ENCODE data around the gene MMP25. TPM values are rescaled to one million over a fixed set of nuclear protein-coding genes. Genes with fewer than 3 reads are reported as not detected.
"Not testable (repeated sequence)": the region's sequence is repeated elsewhere in the genome, so short reads cannot be mapped to it uniquely, and the experiment has no call there.

The MMP25 gene
- total RNA-seq, 1 donor from 2014 or later, result 21.6 TPM

- no peak for DNase-seq (ENCODE audit: low spot score)
These were observed 25.3 kb downstream of the MMP25 start for GRCh38 chr16:3071655-3072054.

DNA sequence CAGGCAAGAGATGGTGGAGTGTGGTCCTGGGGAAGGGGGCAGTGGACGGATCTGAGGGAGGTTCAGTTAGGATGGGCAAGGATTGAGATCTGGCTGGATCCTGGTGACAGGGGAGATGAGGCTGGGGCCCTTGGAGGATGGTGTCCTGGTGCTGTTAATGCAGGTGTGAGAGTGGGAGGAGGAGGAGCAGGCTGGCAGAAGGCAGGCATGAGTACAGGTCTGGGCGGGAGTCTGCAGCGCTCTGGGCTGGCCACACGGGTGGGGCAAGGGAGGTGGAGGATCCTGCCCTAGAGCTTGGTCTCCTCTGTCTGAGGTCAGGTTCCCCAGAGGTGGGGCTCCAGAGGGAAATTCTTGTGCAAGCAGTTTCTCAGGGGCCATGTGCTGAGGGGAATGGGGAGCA lies 25.8 kb downstream of the MMP25 start:
- not testable (repeated sequence) for DNase-seq (ENCODE audit: low spot score)

DNA sequence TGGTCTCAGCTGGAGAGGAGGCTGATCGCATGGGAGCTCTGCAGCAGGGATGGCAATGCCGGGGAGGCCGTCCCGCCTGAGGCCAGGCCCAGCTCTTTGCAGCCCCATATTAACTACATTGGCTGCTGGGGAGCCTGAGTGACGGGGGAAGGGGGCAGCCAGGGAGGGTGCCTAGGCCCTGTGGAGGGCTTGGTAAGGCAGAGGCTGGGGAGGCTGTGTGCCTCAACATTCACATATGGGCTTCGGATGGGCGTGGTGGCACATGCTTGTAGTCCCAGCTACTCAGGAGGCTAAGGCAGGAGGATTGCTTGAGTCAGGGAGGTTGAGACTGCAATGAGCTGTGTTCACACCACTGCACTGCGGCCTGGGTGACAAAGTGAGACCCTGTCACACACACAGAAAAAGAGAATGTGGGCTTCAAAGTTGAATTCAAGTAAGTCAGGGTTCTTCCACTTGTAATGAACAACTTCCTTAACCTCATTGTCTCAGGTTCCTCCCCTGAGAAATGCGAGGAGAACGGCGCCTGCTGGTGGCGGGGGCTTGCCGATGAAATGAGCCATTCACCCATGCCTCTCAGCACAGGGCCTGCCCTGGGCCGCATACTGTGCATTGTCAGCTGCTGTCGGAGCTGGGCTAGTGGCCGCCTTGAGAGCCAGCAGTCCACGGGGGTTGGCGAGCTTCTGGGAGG lies 26.4 kb downstream of the MMP25 start:
- not testable (repeated sequence) for DNase-seq (ENCODE audit: low spot score)

- no peak for DNase-seq (ENCODE audit: low spot score)
These were observed 27.1 kb downstream of the MMP25 start for GRCh38 chr16:3073448-3073847.

DNA sequence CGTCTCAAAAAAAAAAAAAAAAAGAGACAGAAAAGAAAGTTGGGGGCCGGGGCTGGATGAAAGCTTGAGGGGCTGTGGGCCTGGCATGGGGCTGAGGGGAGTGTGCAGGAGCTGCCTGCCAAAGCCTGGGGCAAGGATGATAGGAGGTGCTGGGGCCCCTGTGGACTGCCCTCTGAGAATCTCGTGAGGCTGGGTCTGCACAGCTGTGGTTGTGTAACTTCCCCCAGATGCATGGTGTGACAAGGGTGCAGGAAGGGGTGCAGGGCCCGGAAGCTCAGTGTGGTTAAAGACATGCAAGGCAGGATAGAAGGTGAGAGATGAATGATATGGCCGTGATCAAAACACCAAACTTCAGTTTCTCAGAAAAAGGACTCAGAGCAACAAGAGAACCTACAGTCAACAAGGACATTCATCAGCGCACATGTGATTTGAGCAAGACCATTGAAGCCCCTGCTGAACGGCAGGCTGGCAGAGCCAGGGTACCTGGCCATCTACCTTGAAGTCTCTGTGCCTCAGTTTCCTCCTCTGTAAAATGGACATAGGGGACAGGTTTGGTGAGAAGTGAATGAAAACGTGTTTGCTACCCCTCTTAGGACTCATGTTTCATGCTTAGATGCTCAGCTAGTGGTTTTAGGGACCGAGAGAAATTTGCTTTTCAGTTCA lies 28.6 kb downstream of the MMP25 start:
- no peak for DNase-seq (ENCODE audit: low spot score)

- DNase-seq (ENCODE audit: low spot score), result no peak
These were observed 29.2 kb downstream of the MMP25 start for GRCh38 chr16:3075523-3075915.

DNA sequence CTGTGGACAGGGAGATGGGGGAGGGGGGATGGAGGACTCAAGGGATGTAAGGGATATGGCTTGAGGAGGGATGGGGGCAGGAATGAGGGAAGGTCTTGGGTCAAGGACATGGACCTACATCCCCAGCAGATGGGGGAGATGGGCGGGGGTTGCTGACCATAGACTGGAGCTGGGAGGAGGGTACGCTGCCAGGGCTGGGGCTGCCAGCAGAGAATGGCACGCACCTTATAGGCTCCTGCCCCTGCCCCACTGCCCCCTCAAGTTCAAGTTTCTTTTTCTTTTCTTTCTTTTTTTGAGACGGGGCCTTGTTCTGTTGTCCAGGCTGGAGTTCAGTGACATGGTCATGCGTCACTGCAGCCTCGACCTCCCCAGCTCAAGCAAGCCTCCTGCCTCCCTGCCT lies 29.6 kb downstream of the MMP25 start:
- not testable (repeated sequence) for DNase-seq (ENCODE audit: low spot score)

DNA sequence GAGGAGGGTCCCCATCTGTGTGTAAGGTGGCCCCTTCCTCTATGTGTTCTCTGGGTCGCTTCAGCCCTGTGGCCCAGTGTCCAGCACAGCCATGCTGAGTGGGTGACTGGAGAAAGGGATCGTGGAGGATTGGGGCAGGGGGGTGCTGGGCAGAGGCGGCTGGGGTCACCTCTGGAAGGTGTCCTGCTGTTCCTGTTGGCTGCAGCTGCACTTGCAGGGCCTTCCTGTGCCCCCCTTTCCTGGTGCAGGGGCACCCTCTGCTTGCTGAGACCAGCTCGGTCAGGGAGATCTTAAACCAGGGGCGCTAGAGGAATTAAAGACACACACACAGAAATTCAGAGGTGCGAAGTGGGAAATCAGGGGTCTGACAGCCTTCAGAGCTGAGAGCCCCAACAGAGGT lies 30.2 kb downstream of the MMP25 start:
- no peak for DNase-seq (ENCODE audit: low spot score)

DNA sequence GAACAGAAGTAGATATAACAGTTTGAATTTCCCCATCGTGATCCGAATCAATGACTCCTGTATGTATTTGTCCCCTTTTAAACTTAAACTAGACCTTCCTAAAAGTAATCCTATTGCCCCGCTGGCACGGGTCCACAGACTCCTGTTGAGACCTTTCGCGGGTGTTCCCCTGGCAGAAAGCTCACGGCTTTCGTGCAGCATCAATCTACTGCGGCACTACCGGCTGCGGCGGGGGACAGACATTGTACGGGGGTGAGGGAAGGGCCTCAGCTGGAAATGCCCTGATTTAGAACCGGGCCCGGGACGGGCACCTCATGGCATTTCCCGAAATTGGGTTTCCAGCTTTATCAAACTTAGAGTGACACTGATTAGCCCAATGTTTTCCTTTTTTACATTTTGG lies 33.7 kb downstream of the MMP25 start:
- no peak for DNase-seq (ENCODE audit: low spot score)

DNA sequence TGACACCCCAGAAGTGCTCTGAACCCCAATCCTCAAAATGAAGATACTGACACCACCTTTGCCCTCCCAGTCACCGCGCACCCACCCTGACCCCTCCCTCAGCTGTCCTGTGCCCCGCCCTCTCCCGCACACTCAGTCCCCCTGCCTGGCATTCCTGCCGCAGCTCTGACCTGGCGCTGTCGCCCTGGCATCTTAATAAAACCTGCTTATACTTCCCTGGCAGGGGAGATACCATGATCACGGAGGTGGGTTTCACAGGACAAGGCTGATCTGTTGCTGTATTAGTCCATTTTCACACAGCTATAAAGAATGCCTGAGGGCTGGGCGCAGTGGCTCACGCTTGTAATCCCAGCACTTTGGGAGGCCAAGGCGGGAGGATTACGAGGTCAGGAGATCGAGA lies 35.6 kb downstream of the MMP25 start:
- not testable (repeated sequence) for DNase-seq (ENCODE audit: low spot score)

GRCh38 chr16:3083408-3083807 lies 37.0 kb downstream of the MMP25 start:
- DNase-seq (ENCODE audit: low spot score), result not testable (repeated sequence)

DNA sequence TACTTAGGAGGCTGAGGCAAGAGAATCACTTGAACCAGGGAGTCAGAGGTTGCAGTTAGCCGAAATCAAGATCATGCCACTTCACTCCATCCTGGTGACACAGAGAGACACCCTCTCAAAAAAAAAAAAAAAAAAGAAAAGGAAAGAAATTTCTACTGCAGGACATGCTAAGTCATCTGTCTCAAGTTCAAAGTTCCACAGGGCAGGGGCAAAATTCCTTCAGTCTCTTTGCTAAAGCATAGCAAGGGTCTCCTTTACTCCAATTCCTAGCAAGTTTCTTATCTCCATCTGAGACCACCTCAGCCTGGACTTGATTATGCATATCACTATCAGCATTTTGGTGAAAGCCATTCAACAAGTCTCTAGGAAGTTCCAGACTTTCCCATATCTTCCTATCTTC lies 38.1 kb downstream of the MMP25 start:
- no peak for DNase-seq (ENCODE audit: low spot score)

- no peak for DNase-seq (ENCODE audit: low spot score)
These were observed 38.8 kb downstream of the MMP25 start for GRCh38 chr16:3084969-3085670.

GRCh38 chr16:3085868-3086595 lies 39.7 kb downstream of the MMP25 start:
- DNase-seq (ENCODE audit: low spot score), result no peak

DNA sequence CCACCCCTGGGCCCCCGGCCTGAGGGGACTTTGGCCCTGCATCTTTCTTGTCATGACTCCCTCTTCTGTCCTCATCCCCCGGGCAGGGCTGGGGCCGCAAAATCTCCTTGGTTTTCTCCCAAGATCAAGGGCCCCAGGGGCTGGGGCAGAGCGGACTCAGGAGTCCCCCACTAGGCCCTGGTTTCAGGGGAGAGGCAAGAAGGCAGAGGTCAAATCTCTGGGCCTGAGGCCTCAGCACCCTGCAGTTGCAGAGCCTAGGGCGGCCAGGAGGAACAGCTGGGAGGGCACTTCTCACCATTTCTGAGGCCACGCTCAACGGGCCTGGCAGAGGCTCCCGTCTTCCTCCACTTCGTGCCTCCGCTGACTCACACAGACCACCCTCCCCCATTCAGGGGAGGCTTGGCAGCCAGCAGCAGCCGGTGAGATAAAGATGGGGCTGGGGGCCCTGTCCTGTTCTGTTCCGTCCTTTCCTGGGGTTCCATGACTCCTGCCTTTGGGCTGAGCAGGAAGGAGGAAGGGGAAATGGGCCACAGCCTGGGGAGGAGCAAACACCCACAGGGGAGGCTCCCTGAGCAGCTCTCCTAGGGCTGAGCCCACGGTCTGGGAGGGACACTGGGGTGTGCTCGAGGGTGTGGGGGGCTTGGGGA lies 40.4 kb downstream of the MMP25 start:
- peak; percentile 88 for DNase-seq (ENCODE audit: low spot score)

DNA sequence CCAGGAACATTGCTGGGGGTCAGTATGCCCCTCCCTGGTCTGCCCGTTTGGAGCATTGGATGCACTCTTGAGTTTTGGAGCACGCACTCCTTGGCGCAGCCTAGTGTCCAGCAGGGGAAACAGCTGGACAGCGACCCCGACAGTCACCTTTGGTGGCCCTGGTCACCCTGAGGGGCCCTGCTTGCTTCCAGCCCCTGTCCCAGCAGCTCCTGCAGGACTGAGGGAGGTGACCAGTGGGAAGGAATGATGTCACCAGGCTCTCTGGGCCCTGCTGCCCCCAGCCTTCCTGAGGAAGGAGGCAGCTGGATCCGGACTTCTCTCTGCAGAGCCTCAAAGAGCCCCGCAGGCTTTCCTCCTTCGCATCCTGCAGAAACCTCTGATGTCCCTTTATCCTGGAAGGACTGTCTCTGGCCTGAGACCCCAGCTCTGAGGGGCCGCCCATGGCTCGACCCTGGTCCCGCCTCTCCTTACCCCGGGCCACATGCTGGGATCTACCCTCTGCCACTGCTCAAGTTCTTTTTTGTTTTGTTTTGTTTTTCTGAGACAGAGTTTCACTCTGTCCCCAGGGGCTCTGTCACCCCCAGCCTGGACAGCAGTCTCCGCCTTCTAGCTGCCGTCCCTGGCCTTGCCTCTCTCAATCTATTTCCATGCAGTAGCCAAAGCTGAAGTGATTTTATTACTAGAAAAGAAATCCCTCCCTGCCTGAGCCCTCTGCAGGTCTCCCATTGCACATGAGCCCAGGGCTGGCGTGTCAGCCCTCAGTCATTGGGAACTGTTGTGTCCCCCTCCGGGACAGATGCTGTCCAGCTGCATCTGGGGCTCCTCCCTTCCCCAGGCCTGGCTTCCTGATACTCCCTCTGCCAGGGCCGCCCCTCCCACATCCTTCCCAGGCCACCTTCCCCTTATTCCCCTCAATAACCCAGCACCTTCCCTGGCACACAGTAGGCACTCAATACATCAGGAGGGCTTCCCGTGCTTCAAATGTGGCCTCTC lies 41.2 kb downstream of the MMP25 start:
- DNase-seq (ENCODE audit: low spot score), result peak; percentile 89

GRCh38 chr16:3088450-3088849 lies 42.1 kb downstream of the MMP25 start:
- no peak for DNase-seq (ENCODE audit: low spot score)

DNA sequence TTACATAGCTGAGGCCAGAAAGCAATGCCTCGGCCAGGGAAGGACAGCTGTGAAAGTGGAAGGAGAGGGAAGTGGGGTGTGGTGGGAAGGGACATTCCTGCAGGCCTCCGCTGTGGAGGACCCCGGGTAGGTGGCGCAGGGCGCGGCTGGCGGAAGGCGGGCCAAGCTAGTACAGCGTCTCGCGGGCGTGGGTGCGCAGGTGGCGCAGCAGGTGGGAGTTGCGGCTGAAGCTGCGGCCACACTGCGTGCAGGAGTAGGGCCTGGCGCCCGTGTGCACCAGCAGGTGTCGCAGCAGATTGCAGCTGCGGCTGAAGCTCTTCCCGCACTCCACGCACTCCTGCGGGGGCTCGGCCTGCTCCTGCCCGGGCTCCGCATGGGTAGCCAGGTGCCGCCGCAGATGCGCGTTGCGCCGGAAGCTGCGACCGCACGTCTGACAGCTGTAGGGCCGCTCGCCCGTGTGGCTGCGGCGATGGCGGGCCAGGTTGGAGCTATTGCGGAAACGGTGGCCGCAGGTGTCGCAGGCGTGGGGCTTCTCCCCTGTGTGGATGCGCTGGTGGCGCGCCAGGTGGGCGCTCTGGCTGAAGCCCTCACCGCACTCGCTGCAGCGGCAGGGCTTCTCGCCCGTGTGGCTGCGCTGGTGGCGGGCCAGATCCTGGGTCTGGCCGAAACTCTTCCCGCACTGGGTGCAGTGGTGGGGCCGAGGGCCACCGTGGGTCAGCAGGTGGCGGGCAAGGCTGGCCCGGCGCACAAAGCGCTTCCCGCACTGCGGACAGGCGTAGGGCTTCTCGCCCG lies 42.8 kb downstream of the MMP25 start:
- DNase-seq (ENCODE audit: low spot score), result no peak
